Muscle layer of colon (tissue), 2 donors: ENCODE data around the gene ABCF2.

Experiments used
- H3K27ac ChIP-seq: one replicate; pipeline ENCODE4 v1.7.0; 2013; ENCODE audit warnings: low read depth, mild to moderate bottlenecking, low read length, moderate library complexity
- H3K27me3 ChIP-seq, 2 donors: one replicate each; pipeline ENCODE4 v1.7.0; 2013; ENCODE audit warnings: low read length in 2 of 2, mild to moderate bottlenecking in 2 of 2; ENCODE audit not compliant: insufficient read depth in 2 of 2, control insufficient read depth in 1 of 2
- H3K36me3 ChIP-seq: one replicate; pipeline ENCODE4 v1.7.0; 2013; ENCODE audit warnings: mild to moderate bottlenecking, low read length; ENCODE audit not compliant: insufficient read depth
- H3K4me1 ChIP-seq: one replicate; pipeline ENCODE4 v1.7.0; 2013; ENCODE audit warnings: mild to moderate bottlenecking, low read length; ENCODE audit not compliant: insufficient read depth
- H3K4me3 ChIP-seq, 2 donors: one replicate each; pipeline ENCODE4 v1.7.0; 2013; ENCODE audit warnings: low read length in 2 of 2, low read depth in 1 of 2, mild to moderate bottlenecking in 1 of 2, moderate library complexity in 1 of 2
- H3K9ac ChIP-seq: one replicate; pipeline ENCODE4 v1.7.0; 2013; ENCODE audit warnings: low read length
- H3K9me3 ChIP-seq: one replicate; pipeline ENCODE4 v1.7.0; 2013; ENCODE audit warnings: mild to moderate bottlenecking, low read length
- donor health status: abdominal sarcoma.
- donor health status: Adenocarcinoma of cecum.

The ABCF2 gene

DNA sequence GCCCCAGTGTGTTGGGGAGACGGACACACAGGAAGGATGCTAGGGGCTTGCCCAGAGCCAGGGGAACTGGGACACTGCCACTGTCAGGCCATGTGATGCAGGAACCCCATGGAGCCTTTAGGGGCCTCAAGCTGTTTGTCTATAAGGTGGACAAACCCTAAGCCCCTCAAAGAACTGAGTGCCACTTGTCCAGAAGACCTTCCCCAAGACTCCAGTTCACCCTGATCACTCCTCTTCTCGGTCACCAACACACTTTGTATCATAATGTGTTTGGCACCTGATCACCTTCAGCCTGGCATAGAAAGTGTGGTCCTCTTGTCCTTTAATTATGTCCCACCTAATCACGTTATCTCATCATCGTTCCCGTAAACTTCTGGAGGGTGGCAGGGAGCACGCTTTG, 17.4 kb downstream of the ABCF2 start:
- H3K36me3 ChIP-seq: peaks cover 22% of the 10 kb centered on the region
- H3K9me3 ChIP-seq: no peaks in the 10 kb centered on the region
- peaks cover 0 to 10% of the 10 kb centered on the region in 2 donors for H3K27me3 ChIP-seq
- H3K27ac ChIP-seq: no peak overlapping the region
- H3K9ac ChIP-seq: no peak overlapping the region
- H3K4me3 ChIP-seq: no peak overlapping the region
- no peaks in the 10 kb centered on the region for H3K4me1 ChIP-seq

DNA sequence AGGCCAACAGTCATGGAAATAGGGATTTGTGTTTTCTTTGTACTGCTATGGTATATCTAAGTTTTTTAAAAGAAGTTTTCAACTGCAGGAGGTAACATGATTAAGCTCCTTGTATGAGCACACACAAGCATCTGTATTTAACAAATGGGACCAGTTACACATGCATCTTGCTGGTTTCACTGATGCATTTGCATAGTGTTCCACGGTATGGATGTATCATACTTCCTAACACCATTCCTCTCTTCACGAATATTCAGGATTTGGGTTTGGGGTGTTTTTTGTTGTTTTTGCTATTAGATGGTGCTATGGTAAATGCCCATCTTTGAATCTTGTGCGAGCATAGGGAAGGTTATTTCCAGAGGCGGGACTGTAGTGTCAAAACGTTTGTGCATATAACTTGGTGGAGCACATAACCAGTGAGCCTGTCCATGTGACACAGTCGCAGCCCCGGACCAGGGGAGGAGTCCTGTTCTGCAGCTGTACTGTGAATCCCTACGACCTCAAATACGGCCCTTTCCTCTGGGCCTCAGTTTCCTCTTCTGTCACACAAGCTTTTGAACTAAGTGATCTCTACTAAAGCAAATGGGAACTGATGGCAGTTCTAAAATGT, 18.6 kb downstream of the ABCF2 start:
- Histone ChIP-seq H3K36me3 (peaks cover 10% of the 10 kb centered on the region), H3K4me1 (no peaks in the 10 kb centered on the region), H3K27me3 (peaks cover 0 to 19% of the 10 kb centered on the region in 2 donors), H3K9ac (no peak overlapping the region), H3K27ac (no peak overlapping the region), H3K4me3 (no peak overlapping the region), H3K9me3 (no peaks in the 10 kb centered on the region)

DNA sequence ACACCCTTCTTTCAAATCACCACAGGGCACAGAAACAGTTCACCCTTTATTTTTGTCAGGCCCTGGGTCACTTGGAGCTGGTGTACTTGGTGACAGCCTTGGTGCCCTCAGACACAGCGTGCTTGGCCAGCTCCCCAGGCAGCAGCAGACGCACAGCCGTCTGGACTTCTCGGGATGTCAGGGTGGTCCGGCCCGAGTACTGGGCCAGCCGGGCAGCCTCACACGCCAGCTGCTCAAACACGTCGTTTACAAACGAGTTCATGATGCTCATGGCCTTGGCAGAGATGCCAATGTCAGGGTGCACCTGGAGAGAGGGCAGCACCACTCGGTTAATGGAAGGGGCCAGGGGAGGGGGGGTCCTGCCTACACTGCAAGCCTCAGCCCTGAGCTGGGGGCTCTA, 19.2 kb downstream of the ABCF2 start:
- Histone ChIP-seq H3K27me3 (peaks cover 0 to 19% of the 10 kb centered on the region in 2 donors), H3K4me1 (no peaks in the 10 kb centered on the region), H3K36me3 (peaks cover 5% of the 10 kb centered on the region), H3K9me3 (no peaks in the 10 kb centered on the region), H3K27ac (no peak overlapping the region), H3K4me3 (no peak overlapping the region), H3K9ac (no peak overlapping the region)

GRCh38 chr7:151207315-151207714, 19.7 kb downstream of the ABCF2 start:
- peaks cover under 1% of the 10 kb centered on the region for H3K36me3 ChIP-seq
- no peak overlapping the region for H3K27ac ChIP-seq
- H3K27me3 ChIP-seq: peaks cover 0 to 19% of the 10 kb centered on the region in 2 donors
- H3K9me3 ChIP-seq: no peaks in the 10 kb centered on the region
- H3K4me1 ChIP-seq: no peaks in the 10 kb centered on the region
- no peak overlapping the region for H3K9ac ChIP-seq
- H3K4me3 ChIP-seq: no peak overlapping the region

GRCh38 chr7:151206914-151207313, 20.1 kb downstream of the ABCF2 start:
- H3K9ac ChIP-seq: no peak overlapping the region
- no peaks in the 10 kb centered on the region for H3K36me3 ChIP-seq
- no peak overlapping the region for H3K4me3 ChIP-seq
- no peaks in the 10 kb centered on the region for H3K9me3 ChIP-seq
- no peak overlapping the region for H3K27ac ChIP-seq
- H3K4me1 ChIP-seq: no peaks in the 10 kb centered on the region
- H3K27me3 ChIP-seq: peaks cover 0 to 19% of the 10 kb centered on the region in 2 donors

GRCh38 chr7:151205730-151206129, 21.3 kb downstream of the ABCF2 start:
- H3K9ac ChIP-seq: no peak overlapping the region
- peaks cover 0 to 19% of the 10 kb centered on the region in 2 donors for H3K27me3 ChIP-seq
- no peaks in the 10 kb centered on the region for H3K4me1 ChIP-seq
- H3K9me3 ChIP-seq: no peaks in the 10 kb centered on the region
- no peak overlapping the region for H3K27ac ChIP-seq
- no peak overlapping the region for H3K4me3 ChIP-seq
- H3K36me3 ChIP-seq: no peaks in the 10 kb centered on the region

GRCh38 chr7:151204383-151205032, 22.5 kb downstream of the ABCF2 start:
- H3K4me3 ChIP-seq: no peak overlapping the region
- H3K9me3 ChIP-seq: no peaks in the 10 kb centered on the region
- no peak overlapping the region for H3K9ac ChIP-seq
- H3K27ac ChIP-seq: no peak overlapping the region
- H3K27me3 ChIP-seq: peaks cover 0 to 19% of the 10 kb centered on the region in 2 donors
- H3K4me1 ChIP-seq: peaks cover 2% of the 10 kb centered on the region
- no peaks in the 10 kb centered on the region for H3K36me3 ChIP-seq

DNA sequence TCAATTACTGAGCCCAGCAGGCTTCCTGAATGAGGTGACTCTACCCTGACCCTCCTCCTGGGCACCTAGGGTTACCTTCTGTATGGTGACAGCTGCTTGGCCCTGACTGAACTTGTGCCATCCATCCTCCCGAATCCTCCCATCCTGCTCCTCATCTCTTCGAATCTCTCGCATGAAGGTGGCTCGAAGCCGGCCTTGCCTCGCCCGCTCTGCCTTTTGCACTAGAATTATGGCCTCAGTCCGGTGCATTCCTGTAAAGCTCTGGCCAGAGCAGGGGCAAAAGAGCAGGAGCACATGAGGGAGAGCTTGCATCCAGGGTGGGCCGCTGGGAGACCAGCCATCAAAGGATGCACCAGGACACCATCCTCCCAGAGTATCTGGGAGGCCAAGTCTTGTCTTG, 24.2 kb downstream of the ABCF2 start:
- no peak overlapping the region for H3K27ac ChIP-seq
- peaks cover 4% of the 10 kb centered on the region for H3K4me1 ChIP-seq
- H3K36me3 ChIP-seq: no peaks in the 10 kb centered on the region
- peaks cover 0 to 19% of the 10 kb centered on the region in 2 donors for H3K27me3 ChIP-seq
- no peaks in the 10 kb centered on the region for H3K9me3 ChIP-seq
- H3K4me3 ChIP-seq: no peak overlapping the region
- no peak overlapping the region for H3K9ac ChIP-seq

DNA sequence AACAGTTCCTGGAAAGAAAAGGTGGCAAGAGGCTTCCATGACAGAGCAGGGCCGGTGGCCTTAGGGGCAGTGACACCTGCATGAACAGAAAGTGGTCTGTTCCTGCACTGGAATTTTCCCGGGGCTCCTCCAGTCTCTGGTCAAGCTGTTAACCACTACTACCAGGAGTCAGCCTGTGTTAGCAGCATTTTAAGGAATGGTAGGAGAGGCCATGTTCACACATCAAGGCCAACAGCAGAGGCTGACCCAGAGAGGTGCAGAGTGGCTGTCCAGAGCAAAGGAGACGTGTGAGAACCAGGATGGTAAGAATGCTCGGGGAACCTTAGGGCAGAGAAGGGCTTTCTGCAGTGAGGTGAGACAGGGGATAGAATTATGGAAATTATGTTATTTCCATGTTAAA, 25.3 kb downstream of the ABCF2 start:
- Histone ChIP-seq H3K9ac (no peak overlapping the region), H3K36me3 (no peaks in the 10 kb centered on the region), H3K9me3 (no peaks in the 10 kb centered on the region), H3K27me3 (peaks cover 0 to 19% of the 10 kb centered on the region in 2 donors), H3K27ac (no peak overlapping the region), H3K4me3 (no peak overlapping the region), H3K4me1 (peaks cover 4% of the 10 kb centered on the region)

- Histone ChIP-seq H3K27ac (no peak overlapping the region), H3K9me3 (no peaks in the 10 kb centered on the region), H3K4me3 (no peak overlapping the region), H3K27me3 (peaks cover 0 to 19% of the 10 kb centered on the region in 2 donors), H3K36me3 (no peaks in the 10 kb centered on the region), H3K4me1 (peaks cover 4% of the 10 kb centered on the region), H3K9ac (no peak overlapping the region)
These were observed 25.7 kb downstream of the ABCF2 start for GRCh38 chr7:151201344-151201743.

GRCh38 chr7:151198945-151199848, 27.8 kb downstream of the ABCF2 start:
- Histone ChIP-seq H3K4me3 (no peak overlapping the region), H3K9me3 (no peaks in the 10 kb centered on the region), H3K27me3 (peaks cover 0 to 13% of the 10 kb centered on the region in 2 donors), H3K4me1 (peaks cover 4% of the 10 kb centered on the region), H3K27ac (no peak overlapping the region), H3K9ac (no peak overlapping the region), H3K36me3 (no peaks in the 10 kb centered on the region)
